ENCODE data around the gene ADD3. TPM values are rescaled to one million over a fixed set of nuclear protein-coding genes. Genes with fewer than 3 reads are reported as not detected.

The ADD3 gene
- total RNA-seq, 1 experiment from 2014 or later, result 59.9 TPM

GRCh38 chr10:110101464-110102144 lies 93.8 kb downstream of the ADD3 start:
- Histone ChIP-seq H2BK20ac (ENCODE audit: low read depth, low read length, poor library complexity, severe bottlenecking) (no peak overlapping the region), H4K91ac (ENCODE audit: insufficient read length, low read depth, low read length) (no peak overlapping the region), H3K4ac (ENCODE audit: low read depth, low read length) (no peak overlapping the region), H3K23ac (ENCODE audit: insufficient read length, low read depth, low read length) (no peak overlapping the region), H3K56ac (ENCODE audit: insufficient read length, low read depth, low read length) (no peak overlapping the region), H2AK5ac (ENCODE audit: insufficient read length, low read length) (no peak overlapping the region), H3K4me2 (ENCODE audit: insufficient read depth, insufficient read length, low read length) (no peak overlapping the region), H3T11ph (ENCODE audit: low read length) (no peak overlapping the region), H3K27me3 (ENCODE audit: insufficient read depth, low read length) (no peaks in the 10 kb centered on the region), H2BK120ac (ENCODE audit: low read depth, low read length, poor library complexity, severe bottlenecking) (no peak overlapping the region), H2BK15ac (ENCODE audit: low read depth, low read length) (no peak overlapping the region), H3K4me1 (ENCODE audit: insufficient read depth, low read length) (no peaks in the 10 kb centered on the region), H3K9ac (ENCODE audit: extremely low read depth, insufficient read length, low read length) (no peak overlapping the region), H2AFZ (ENCODE audit: low read length) (no peak overlapping the region), H2BK5ac (ENCODE audit: insufficient read length, low read length) (no peak overlapping the region), H4K20me1 (ENCODE audit: control insufficient read depth, insufficient read depth, insufficient read length) (no peaks in the 10 kb centered on the region), H3K23me2 (ENCODE audit: insufficient read length, low read depth, low read length, poor library complexity, severe bottlenecking) (no peaks in the 10 kb centered on the region), H4K5ac (ENCODE audit: insufficient read length, low read depth, low read length) (no peak overlapping the region), H2BK12ac (ENCODE audit: insufficient read length, low read depth, low read length) (no peak overlapping the region), H3K27ac (ENCODE audit: insufficient read length, low read depth, low read length) (no peak overlapping the region), H3K79me2 (ENCODE audit: insufficient read depth, low read length) (no peaks in the 10 kb centered on the region; the same call in 1 of the 2 replicates), H4K8ac (replicated peaks; ENCODE audit: insufficient read length, low read depth, low read length) (no peak overlapping the region), H3K79me1 (ENCODE audit: insufficient read depth, low read depth, low read length, poor library complexity, severe bottlenecking) (peaks cover 1% of the 10 kb centered on the region), H3K14ac (ENCODE audit: insufficient read depth, low read length) (no peak overlapping the region), H3K9me3 (ENCODE audit: control insufficient read depth, low read depth, low read length) (no peaks in the 10 kb centered on the region), H3K18ac (ENCODE audit: insufficient read length, low read depth, low read length) (no peak overlapping the region)
- WGBS (ENCODE audit: extremely low coverage, insufficient read length, low lambda C conversion rate), result no CpG with 5 or more reads among the region's 2 CpGs
- peaks cover 0 to 16% (median 12%) of the 10 kb centered on the region in 3 experiments; a peak in 5 of 7 replicates for H3K36me3 Mint-ChIP-seq (ENCODE audit: insufficient read depth in 1 of 3, low read depth in 3 of 3)
- no peak for DNase-seq
- H3K27ac Mint-ChIP-seq, result no peak overlapping the region
- no peaks in the 10 kb centered on the region for H3K4me1 Mint-ChIP-seq
- H3K9me3 Mint-ChIP-seq, result no peaks in the 10 kb centered on the region
- TF ChIP-seq, protein P1, sequence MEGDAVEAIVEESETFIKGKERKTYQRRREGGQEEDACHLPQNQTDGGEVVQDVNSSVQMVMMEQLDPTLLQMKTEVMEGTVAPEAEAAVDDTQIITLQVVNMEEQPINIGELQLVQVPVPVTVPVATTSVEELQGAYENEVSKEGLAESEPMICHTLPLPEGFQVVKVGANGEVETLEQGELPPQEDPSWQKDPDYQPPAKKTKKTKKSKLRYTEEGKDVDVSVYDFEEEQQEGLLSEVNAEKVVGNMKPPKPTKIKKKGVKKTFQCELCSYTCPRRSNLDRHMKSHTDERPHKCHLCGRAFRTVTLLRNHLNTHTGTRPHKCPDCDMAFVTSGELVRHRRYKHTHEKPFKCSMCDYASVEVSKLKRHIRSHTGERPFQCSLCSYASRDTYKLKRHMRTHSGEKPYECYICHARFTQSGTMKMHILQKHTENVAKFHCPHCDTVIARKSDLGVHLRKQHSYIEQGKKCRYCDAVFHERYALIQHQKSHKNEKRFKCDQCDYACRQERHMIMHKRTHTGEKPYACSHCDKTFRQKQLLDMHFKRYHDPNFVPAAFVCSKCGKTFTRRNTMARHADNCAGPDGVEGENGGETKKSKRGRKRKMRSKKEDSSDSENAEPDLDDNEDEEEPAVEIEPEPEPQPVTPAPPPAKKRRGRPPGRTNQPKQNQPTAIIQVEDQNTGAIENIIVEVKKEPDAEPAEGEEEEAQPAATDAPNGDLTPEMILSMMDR (conservative IDR thresholded peaks at IDR 0.05), result no peak
- no peak overlapping the region for H3K4me3 Mint-ChIP-seq
- no peaks in the 10 kb centered on the region for H3K27me3 Mint-ChIP-seq (ENCODE audit: low read depth)

Data from H9 (cell line).